Stimulated activated CD8-positive, alpha-beta memory T cell treated with anti-CD3 and anti-CD28 coated beads, Interleukin-7, amount 100 ng/mL, for 1 hour (primary cell): Measurements from ENCODE around the gene ARHGDIG.
"Not testable (repeated sequence)": the region's sequence is repeated elsewhere in the genome, so short reads cannot be mapped to it uniquely, and the experiment has no call there.

Experiments used
- DNase-seq, 2 donors: peaks; one replicate each; pipeline ENCODE4 v3.0.0-alpha.2; 2020; ENCODE audit warnings: low read depth in 2 of 2

Gene ARHGDIG

DNA sequence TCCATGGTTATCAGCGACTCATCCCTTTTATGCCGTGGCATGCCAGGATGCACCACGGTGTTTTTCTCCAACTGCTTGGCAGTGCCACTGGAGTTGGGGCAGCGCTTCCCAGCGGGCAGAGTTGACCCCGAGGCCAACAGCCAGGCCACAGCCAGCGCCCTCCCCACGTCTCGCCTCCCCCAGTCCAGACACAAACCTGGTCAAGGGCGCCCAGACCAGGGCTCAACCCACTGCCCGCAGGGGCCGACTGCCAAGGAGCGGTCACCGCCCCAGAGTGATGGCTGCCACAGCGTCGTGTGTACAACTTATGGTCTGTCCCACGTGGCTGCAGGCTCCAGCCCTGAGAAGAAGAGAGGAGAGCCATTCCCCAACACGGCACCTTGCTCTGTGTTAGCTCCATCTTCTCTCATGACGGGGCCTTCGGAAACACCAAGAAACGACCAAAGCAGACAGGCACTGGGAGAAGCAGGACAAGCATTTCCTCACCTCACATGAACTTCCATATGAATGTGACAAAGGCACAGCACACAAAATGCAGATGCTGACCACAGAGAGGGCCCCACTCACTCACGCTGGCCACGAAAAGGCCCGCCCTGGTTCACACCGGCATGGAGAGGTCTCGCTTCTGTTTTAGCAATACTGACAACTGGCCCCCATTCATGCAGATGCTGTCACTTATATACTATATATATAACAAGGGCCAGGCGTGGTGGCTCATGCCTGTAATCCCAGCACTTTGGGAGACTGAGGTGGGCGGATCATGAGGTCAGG, 45.2 kb downstream of the ARHGDIG start:
- no peak for DNase-seq

DNA sequence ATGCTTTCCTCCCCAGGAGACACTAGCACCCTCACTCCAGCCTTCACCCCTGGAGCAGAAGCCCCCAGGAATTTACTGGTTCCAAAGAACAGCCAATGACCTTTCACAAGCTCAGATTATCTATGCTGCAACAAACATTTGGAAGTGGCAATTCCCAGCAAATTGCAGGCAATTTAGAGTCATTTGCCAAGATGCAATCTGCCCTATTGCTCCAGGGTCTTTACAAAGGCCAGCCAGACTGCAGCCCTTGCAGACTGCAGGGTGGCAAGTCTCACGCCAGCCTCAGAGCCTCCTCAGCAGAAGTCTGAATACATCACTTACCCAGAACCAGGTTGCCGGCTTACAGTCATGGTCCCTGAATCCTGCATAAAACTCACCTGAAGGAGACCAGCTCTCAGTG, 50.4 kb downstream of the ARHGDIG start:
- DNase-seq = no peak

- DNase-seq = not testable (repeated sequence)
Observed at GRCh38 chr16:331181-331814, 50.9 kb downstream of the ARHGDIG start.
